Nephron progenitor cell (in vitro differentiated cells): ENCODE data around the gene MAGI1.

Source experiments
- DNase-seq: peaks from one replicate; pipeline ENCODE4 v3.0.0; 2021
- H3K27ac Mint-ChIP-seq: 2 replicates; pipeline ENCODE4 v1.8.0; 2021; ENCODE audit warnings: mild to moderate bottlenecking, moderate library complexity, mixed read lengths
- H3K27me3 Mint-ChIP-seq: 2 replicates; pipeline ENCODE4 v1.8.0; 2021; ENCODE audit warnings: mild to moderate bottlenecking, low read depth, mixed read lengths; ENCODE audit not compliant: poor library complexity
- H3K36me3 Mint-ChIP-seq: 2 replicates; pipeline ENCODE4 v1.8.0; 2021; ENCODE audit warnings: low read depth, mixed read lengths
- H3K4me1 Mint-ChIP-seq: 2 replicates; pipeline ENCODE4 v1.8.0; 2021; ENCODE audit warnings: mixed read lengths
- H3K4me3 Mint-ChIP-seq: 2 replicates; pipeline ENCODE4 v1.8.0; 2021; ENCODE audit warnings: mild to moderate bottlenecking, moderate library complexity, mixed read lengths
- H3K9me3 Mint-ChIP-seq: 2 replicates; pipeline ENCODE4 v1.8.0; 2021; ENCODE audit warnings: mild to moderate bottlenecking, moderate library complexity, mixed read lengths
- TF ChIP-seq, protein P1 (sequence below): fragments of 200-600 bp; sonication (generic); IDR thresholded peaks from 2 replicates; pipeline ENCODE4 v1.5.0; 2021; ENCODE audit warnings: antibody characterized with exemption

MAGI1 gene

DNA sequence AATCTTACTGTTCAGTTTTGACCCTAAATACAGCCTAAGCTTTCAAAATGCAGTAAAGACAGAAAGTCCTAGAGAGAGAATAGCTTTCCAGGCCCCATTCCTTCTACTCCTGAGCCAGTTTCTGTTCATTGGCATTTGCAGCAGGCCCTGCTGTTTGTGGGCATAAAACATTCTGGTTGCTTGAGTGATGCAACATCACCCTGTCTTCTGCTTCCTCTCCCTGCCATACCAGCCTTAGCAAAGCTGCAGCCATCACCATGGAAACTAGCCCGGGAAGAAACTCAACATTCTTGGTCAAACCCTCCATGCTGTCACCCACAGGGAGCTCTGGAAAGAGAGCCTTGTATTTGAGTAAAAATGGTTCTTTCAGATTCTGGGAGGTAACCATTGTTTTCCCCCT lies 325.7 kb downstream of the MAGI1 start:
- Mint-ChIP-seq H3K4me1 (peaks cover 39% of the 10 kb centered on the region), H3K27ac (peak overlapping the region; percentile 84), H3K9me3 (no peaks in the 10 kb centered on the region), H3K4me3 (no peak overlapping the region), H3K36me3 (no peaks in the 10 kb centered on the region), H3K27me3 (no peaks in the 10 kb centered on the region)
- DNase-seq, result no peak
- TF ChIP-seq, protein P1, sequence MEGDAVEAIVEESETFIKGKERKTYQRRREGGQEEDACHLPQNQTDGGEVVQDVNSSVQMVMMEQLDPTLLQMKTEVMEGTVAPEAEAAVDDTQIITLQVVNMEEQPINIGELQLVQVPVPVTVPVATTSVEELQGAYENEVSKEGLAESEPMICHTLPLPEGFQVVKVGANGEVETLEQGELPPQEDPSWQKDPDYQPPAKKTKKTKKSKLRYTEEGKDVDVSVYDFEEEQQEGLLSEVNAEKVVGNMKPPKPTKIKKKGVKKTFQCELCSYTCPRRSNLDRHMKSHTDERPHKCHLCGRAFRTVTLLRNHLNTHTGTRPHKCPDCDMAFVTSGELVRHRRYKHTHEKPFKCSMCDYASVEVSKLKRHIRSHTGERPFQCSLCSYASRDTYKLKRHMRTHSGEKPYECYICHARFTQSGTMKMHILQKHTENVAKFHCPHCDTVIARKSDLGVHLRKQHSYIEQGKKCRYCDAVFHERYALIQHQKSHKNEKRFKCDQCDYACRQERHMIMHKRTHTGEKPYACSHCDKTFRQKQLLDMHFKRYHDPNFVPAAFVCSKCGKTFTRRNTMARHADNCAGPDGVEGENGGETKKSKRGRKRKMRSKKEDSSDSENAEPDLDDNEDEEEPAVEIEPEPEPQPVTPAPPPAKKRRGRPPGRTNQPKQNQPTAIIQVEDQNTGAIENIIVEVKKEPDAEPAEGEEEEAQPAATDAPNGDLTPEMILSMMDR, result no peak

DNA sequence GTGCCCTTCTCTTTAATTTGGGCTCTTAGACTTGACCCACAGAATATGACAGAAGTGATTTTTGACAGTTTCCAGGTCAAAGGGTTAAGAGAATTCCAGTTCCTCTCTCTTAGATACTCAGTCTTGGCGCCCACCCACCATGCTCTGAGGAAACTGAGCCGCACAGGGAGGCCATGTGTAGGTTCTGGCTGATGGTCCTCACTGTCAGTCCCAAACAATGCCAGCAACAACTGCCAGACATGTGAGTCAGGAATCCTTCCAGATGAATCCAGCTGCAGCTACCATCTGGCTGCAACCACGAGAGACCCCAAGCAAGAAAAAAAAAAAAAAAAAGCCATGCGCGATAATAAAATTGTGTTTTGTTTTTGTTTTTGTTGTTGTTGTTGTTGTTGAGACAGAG lies 326.6 kb downstream of the MAGI1 start:
- no peaks in the 10 kb centered on the region for H3K27me3 Mint-ChIP-seq

DNA sequence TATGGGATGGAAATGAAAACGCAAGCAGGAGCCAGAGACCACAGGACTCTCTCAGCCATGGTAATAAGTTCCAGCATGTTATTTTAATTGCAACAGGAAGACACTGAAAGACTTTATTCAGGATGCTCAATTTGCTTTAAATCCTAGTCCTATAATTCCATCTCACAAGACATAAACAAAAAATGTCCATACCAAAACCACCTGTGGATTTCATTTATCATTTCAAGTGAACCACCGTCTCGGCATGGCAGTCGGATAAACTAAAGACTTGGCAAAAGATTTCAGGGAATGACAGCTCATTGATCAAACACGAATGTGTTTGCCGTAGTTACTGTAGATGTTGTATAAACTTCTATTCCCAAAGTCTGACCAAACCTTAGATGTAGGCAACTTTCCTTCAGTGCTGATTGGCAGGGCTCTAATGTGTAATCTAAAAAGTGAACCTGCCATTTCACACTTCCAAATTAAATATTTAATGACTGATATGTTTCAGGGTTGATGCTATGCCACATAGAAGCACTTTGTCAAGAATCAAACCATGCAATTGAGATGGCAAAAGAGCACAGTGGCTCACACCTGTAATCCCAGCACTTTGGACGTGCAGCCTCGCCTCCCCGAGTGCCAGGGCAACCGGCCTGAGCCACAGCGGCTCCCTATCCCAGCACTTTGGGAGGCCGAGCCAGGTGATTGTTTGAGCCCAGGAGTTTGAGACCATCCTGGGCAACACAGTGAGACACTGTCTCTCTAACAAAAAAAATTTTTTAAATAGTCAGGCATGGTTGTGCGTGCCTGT lies 331.7 kb downstream of the MAGI1 start:
- no peak for DNase-seq
- Mint-ChIP-seq H3K4me3 (no peak overlapping the region), H3K9me3 (no peaks in the 10 kb centered on the region), H3K4me1 (peaks cover 48% of the 10 kb centered on the region), H3K27ac (no peak overlapping the region), H3K27me3 (peaks cover 4% of the 10 kb centered on the region), H3K36me3 (no peaks in the 10 kb centered on the region)
- TF ChIP-seq, protein P1, result no peak

More for the DNA sequence above, 326.6 kb downstream of the MAGI1 start:
- no peak for DNase-seq
- Mint-ChIP-seq H3K36me3 (no peaks in the 10 kb centered on the region), H3K9me3 (no peaks in the 10 kb centered on the region), H3K4me3 (no peak overlapping the region), H3K27ac (no peak overlapping the region), H3K4me1 (peaks cover 39% of the 10 kb centered on the region)
- TF ChIP-seq, protein P1, result no peak

DNA sequence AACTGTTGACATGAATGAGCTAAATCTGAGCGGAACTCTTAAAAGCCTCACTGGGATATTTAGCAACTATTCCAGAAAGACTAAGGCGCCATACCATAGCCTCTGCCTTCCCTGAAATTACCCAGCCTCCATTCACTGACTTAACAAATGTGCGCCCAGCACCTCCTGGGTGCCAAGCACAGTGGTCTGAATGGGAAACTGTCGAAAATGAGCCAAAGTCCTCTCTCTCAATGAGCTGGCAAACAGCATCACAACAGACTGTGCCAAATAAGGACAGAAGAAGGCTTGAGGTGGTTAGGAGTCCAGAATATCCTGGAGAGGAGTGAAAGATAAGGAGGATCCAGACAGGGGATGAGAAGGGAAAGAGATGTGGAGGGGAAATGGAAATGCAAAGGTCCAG lies 332.4 kb downstream of the MAGI1 start:
- no peak overlapping the region for H3K4me3 Mint-ChIP-seq
- peaks cover 4% of the 10 kb centered on the region for H3K27me3 Mint-ChIP-seq
- H3K36me3 Mint-ChIP-seq, result no peaks in the 10 kb centered on the region
- TF ChIP-seq, protein P1, result no peak
- peaks cover 54% of the 10 kb centered on the region for H3K4me1 Mint-ChIP-seq
- peaks cover 3% of the 10 kb centered on the region for H3K9me3 Mint-ChIP-seq
- H3K27ac Mint-ChIP-seq, result no peak overlapping the region
- DNase-seq, result no peak

DNA sequence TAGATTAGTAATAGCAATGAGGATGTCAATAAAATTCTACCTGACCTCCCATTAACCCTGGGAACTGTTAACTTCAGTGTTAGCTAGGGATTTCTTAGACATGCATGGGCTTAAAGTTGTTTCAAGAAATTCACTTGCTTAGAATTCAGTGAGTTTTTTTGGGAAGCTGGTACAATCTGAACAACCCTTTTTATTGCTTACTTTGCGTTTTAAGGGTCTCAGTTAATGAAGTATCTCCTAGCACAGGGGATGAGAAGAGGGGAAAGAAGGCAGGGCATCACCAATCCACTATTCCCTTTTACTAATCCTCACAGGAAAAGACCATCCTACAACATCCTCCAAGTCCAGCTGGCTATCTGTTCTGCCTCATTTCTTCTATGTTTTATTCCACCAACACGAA lies 334.9 kb downstream of the MAGI1 start:
- peak overlapping the region; percentile 33 for H3K27ac Mint-ChIP-seq
- TF ChIP-seq, protein P1, result no peak
- H3K9me3 Mint-ChIP-seq, result peaks cover 14% of the 10 kb centered on the region
- H3K36me3 Mint-ChIP-seq, result peaks cover 4% of the 10 kb centered on the region
- peaks cover 54% of the 10 kb centered on the region for H3K4me1 Mint-ChIP-seq
- H3K27me3 Mint-ChIP-seq, result peaks cover 4% of the 10 kb centered on the region
- DNase-seq, result no peak
- no peak overlapping the region for H3K4me3 Mint-ChIP-seq

DNA sequence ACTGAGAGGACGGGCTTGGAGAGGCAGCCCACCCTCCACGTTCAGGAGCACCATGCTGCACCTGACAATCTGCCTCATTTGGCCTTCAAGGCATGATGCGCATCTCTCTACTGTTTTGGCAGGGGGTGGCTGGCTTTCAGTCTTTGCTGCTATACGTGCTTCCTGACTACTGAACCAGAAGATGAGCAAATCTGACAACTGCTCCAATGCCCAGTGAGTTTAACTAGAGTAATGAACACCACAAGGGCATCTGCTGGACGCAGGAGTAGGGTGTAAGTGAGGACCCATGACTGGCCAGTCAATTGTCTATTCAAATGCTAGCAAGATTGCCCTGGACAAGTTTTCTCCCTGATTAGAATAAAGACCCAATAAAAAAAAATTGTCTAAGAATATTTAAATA lies 335.7 kb downstream of the MAGI1 start:
- Mint-ChIP-seq H3K27me3 (peaks cover 4% of the 10 kb centered on the region), H3K36me3 (peaks cover 4% of the 10 kb centered on the region), H3K9me3 (peaks cover 14% of the 10 kb centered on the region), H3K27ac (peak overlapping the region; percentile 43), H3K4me1 (peaks cover 54% of the 10 kb centered on the region), H3K4me3 (no peak overlapping the region)
- TF ChIP-seq, protein P1, result no peak
- DNase-seq, result no peak
